ENCODE data around the gene TSSC4.

TSSC4 gene

DNA sequence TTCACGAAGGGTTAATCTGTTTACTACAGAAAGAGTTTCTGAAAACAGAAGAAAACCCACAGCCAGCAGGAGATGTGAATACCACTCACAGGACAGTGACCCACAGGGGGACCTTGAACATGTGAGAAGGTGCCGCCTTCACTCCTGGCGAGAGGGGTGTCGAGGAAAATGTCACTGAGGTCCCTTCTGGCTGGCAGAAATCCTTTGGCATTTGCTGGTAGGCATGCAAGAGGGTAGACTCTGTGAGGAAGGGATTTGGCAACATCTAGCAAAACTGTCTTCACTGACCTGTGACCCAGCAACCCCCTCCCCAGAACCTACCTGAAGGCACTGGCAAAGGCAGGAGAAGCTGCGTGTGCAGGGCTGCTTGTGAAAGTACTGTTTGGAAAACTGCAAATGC lies 52.9 kb downstream of the TSSC4 start:
- TF ChIP-seq, protein P1, sequence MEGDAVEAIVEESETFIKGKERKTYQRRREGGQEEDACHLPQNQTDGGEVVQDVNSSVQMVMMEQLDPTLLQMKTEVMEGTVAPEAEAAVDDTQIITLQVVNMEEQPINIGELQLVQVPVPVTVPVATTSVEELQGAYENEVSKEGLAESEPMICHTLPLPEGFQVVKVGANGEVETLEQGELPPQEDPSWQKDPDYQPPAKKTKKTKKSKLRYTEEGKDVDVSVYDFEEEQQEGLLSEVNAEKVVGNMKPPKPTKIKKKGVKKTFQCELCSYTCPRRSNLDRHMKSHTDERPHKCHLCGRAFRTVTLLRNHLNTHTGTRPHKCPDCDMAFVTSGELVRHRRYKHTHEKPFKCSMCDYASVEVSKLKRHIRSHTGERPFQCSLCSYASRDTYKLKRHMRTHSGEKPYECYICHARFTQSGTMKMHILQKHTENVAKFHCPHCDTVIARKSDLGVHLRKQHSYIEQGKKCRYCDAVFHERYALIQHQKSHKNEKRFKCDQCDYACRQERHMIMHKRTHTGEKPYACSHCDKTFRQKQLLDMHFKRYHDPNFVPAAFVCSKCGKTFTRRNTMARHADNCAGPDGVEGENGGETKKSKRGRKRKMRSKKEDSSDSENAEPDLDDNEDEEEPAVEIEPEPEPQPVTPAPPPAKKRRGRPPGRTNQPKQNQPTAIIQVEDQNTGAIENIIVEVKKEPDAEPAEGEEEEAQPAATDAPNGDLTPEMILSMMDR (IDR thresholded peaks at IDR 0.05; ENCODE audit: low read depth, low read length) = no peak
- no peak overlapping the region for H3K4me3 ChIP-seq (ENCODE audit: low read depth, low read length)

Measured in WI38 (cell line).